MCF 10A (cell line): ENCODE results near the gene TFAP2B. TPM values are rescaled to one million over a fixed set of nuclear protein-coding genes. Genes with fewer than 3 reads are reported as not detected.

ENCODE experiments used
- BruUV-seq: library from RNA; stranded (reverse); fragments of 400-500 nt; replicated peaks from 2 replicates; lab custom pipeline; 2021; lab: Mats Ljungman, UMichigan
- CTCF ChIA-PET: fragments of 300-600 bp; sonication (Branson Sonifier 250); formaldehyde crosslinking; extraction: SDS; loops from one replicate; lab custom pipeline; 2021; ENCODE audit warnings: antibody characterized with exemption, inconsistent platforms; lab: Yijun Ruan, JAX
- POLR2A ChIA-PET: fragments of 300-600, 350-650 bp; sonication (Branson Sonifier 250); formaldehyde crosslinking; extraction: SDS; loops from one replicate; lab custom pipeline; 2020; ENCODE audit warnings: antibody characterized with exemption, inconsistent platforms; lab: Yijun Ruan, JAX
- DNase-seq: peaks from one replicate; pipeline ENCODE4 v3.0.0-alpha.2; 2018; ENCODE audit not compliant: unreplicated experiment
- H3K27ac Mint-ChIP-seq: one replicate; pipeline ENCODE4 v1.8.0; 2022; ENCODE audit warnings: mild to moderate bottlenecking, low read depth, mixed read lengths; ENCODE audit not compliant: unreplicated experiment
- H3K27me3 Mint-ChIP-seq: one replicate; pipeline ENCODE4 v1.8.0; 2022; ENCODE audit warnings: mixed read lengths; ENCODE audit not compliant: insufficient read depth, unreplicated experiment
- H3K36me3 Mint-ChIP-seq: one replicate; pipeline ENCODE4 v1.8.0; 2022; ENCODE audit warnings: mild to moderate bottlenecking, moderate library complexity, mixed read lengths; ENCODE audit not compliant: insufficient read depth, unreplicated experiment
- H3K4me1 Mint-ChIP-seq: one replicate; pipeline ENCODE4 v1.8.0; 2022; ENCODE audit warnings: mixed read lengths; ENCODE audit not compliant: insufficient read depth, unreplicated experiment
- H3K4me3 Mint-ChIP-seq: one replicate; pipeline ENCODE4 v1.8.0; 2022; ENCODE audit warnings: mild to moderate bottlenecking, moderate library complexity, mixed read lengths; ENCODE audit not compliant: unreplicated experiment
- H3K9me3 Mint-ChIP-seq: one replicate; pipeline ENCODE4 v1.8.0; 2022; ENCODE audit warnings: mixed read lengths; ENCODE audit not compliant: unreplicated experiment
- intact Hi-C: fragments of 100-400 bp; cut with micrococcal nuclease; formaldehyde crosslinking; loops from 2 replicates; pipeline ENCODE4 v1.14.1; 2022
- total RNA-seq: library from RNA; stranded (reverse); gene quantifications from 2 replicates; pipeline ENCODE4 v1.2.3, GENCODE V29; 2022
- TF ChIP-seq, protein P1 (sequence below): fragments of 200-600 bp; IDR thresholded peaks from one replicate; pipeline ENCODE4 v1.8.0; 2022; ENCODE audit warnings: antibody characterized with exemption, mild to moderate bottlenecking; ENCODE audit not compliant: unreplicated experiment

Gene TFAP2B
- total RNA-seq, 1 experiment from 2014 or later, result not detected

- ChIA-PET CTCF (interaction anchor here (0.6 kb wide), 1 partner anchor 523 kb away, joined by 3 read pairs; no protein-coding TSS in a partner anchor), POLR2A (no interaction called here)
- intact Hi-C loops, result no loop called here
- Mint-ChIP-seq H3K27ac (no peak overlapping the region), H3K36me3 (no peaks in the 10 kb centered on the region), H3K4me3 (no peak overlapping the region), H3K27me3 (no peaks in the 10 kb centered on the region), H3K4me1 (no peaks in the 10 kb centered on the region), H3K9me3 (no peaks in the 10 kb centered on the region)
- TF ChIP-seq, protein P1, sequence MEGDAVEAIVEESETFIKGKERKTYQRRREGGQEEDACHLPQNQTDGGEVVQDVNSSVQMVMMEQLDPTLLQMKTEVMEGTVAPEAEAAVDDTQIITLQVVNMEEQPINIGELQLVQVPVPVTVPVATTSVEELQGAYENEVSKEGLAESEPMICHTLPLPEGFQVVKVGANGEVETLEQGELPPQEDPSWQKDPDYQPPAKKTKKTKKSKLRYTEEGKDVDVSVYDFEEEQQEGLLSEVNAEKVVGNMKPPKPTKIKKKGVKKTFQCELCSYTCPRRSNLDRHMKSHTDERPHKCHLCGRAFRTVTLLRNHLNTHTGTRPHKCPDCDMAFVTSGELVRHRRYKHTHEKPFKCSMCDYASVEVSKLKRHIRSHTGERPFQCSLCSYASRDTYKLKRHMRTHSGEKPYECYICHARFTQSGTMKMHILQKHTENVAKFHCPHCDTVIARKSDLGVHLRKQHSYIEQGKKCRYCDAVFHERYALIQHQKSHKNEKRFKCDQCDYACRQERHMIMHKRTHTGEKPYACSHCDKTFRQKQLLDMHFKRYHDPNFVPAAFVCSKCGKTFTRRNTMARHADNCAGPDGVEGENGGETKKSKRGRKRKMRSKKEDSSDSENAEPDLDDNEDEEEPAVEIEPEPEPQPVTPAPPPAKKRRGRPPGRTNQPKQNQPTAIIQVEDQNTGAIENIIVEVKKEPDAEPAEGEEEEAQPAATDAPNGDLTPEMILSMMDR, result no peak
- no peak for DNase-seq
- no TSS peak for BruUV-seq
Observed at GRCh38 chr6:50862176-50862575, 43.5 kb downstream of the TFAP2B start.

GRCh38 chr6:50864601-50865000 is 45.9 kb downstream of the TFAP2B start:
- POLR2A ChIA-PET, result interaction anchor here (1.8 kb wide), 1 partner anchor 11 kb away, joined by 4 read pairs; no protein-coding TSS in a partner anchor
- H3K27me3 Mint-ChIP-seq, result no peaks in the 10 kb centered on the region
- TF ChIP-seq, protein P1, result no peak
- DNase-seq, result no peak
- CTCF ChIA-PET, result no interaction called here
- no peak overlapping the region for H3K27ac Mint-ChIP-seq
- no peaks in the 10 kb centered on the region for H3K9me3 Mint-ChIP-seq
- H3K4me3 Mint-ChIP-seq, result no peak overlapping the region
- H3K36me3 Mint-ChIP-seq, result no peaks in the 10 kb centered on the region
- intact Hi-C loops, result no loop called here
- H3K4me1 Mint-ChIP-seq, result no peaks in the 10 kb centered on the region
- BruUV-seq, result no TSS peak

DNA sequence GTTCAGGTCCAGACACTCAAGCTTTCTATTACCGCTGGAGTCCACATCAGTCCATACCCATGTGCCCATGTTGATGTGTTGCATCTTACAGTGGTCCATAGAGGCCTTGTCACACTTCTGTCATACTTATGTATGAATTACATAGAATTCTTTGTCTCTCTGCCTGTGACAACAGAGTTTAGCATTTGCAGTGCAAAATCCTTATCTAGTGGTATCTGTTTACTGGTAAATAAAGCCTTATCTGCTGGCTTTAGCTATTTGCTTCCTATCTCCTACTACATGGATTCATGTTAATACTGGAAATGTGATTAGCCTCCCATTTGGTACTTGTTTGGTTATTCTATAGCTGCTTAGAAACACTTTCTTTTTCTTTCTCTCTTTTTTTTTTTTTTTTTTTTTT is 49.8 kb downstream of the TFAP2B start:
- Mint-ChIP-seq H3K27me3 (no peaks in the 10 kb centered on the region), H3K9me3 (no peaks in the 10 kb centered on the region), H3K4me3 (no peak overlapping the region), H3K4me1 (no peaks in the 10 kb centered on the region), H3K36me3 (no peaks in the 10 kb centered on the region), H3K27ac (no peak overlapping the region)
- ChIA-PET CTCF (no interaction called here), POLR2A (no interaction called here)
- intact Hi-C loops, result no loop called here
- no TSS peak for BruUV-seq
- no peak for DNase-seq
- TF ChIP-seq, protein P1, result no peak

- Mint-ChIP-seq H3K4me3 (no peak overlapping the region), H3K36me3 (no peaks in the 10 kb centered on the region), H3K27me3 (no peaks in the 10 kb centered on the region), H3K9me3 (no peaks in the 10 kb centered on the region), H3K27ac (no peak overlapping the region), H3K4me1 (no peaks in the 10 kb centered on the region)
- POLR2A ChIA-PET, result no interaction called here
- no peak for DNase-seq
- intact Hi-C loops, result no loop called here
- TF ChIP-seq, protein P1, result no peak
- CTCF ChIA-PET, result interaction anchor here (0.7 kb wide), 1 partner anchor 1319 kb away, joined by 3 read pairs; no protein-coding TSS in a partner anchor
- no TSS peak for BruUV-seq
Observed at GRCh38 chr6:50873167-50873566, 54.5 kb downstream of the TFAP2B start.
